HG03064 (cell line): ENCODE data around the gene CLDN4.
"Not testable (repeated sequence)": the region's sequence is repeated elsewhere in the genome, so short reads cannot be mapped to it uniquely, and the experiment has no call there.

Experiments
- ATAC-seq: cut with Tn5 transposase; IDR thresholded peaks from one replicate; pipeline ENCODE4 v1.9.1; 2021; ENCODE audit warnings: low read depth; ENCODE audit not compliant: unreplicated experiment

The CLDN4 gene

GRCh38 chr7:73823257-73823656 lies 7.5 kb upstream of the CLDN4 start:
- no peak for ATAC-seq

- no peak for ATAC-seq
Observed at GRCh38 chr7:73823873-73824592, 6.8 kb upstream of the CLDN4 start.

GRCh38 chr7:73824986-73825385 lies 5.8 kb upstream of the CLDN4 start:
- ATAC-seq: no peak

- no peak for ATAC-seq
Observed at GRCh38 chr7:73827567-73828106, 3.2 kb upstream of the CLDN4 start.

- no peak for ATAC-seq
Observed at GRCh38 chr7:73828107-73828803, 2.5 kb upstream of the CLDN4 start.

- ATAC-seq: no peak
Observed at GRCh38 chr7:73828972-73829371, 1.8 kb upstream of the CLDN4 start.

- no peak for ATAC-seq
Observed at GRCh38 chr7:73829505-73829904, 1.3 kb upstream of the CLDN4 start.

- ATAC-seq: no peak
Observed at GRCh38 chr7:73829921-73830680, 695 bp upstream of the CLDN4 start.

- ATAC-seq: no peak
Observed at GRCh38 chr7:73831584-73831833, 713 bp downstream of the CLDN4 start.

GRCh38 chr7:73831834-73832651 lies 1.2 kb downstream of the CLDN4 start:
- ATAC-seq: no peak

- ATAC-seq: no peak
Observed at GRCh38 chr7:73832806-73833205, 2.0 kb downstream of the CLDN4 start.

- ATAC-seq: no peak
Observed at GRCh38 chr7:73833251-73833919, 2.6 kb downstream of the CLDN4 start.

- no peak for ATAC-seq
Observed at GRCh38 chr7:73834626-73835191, 3.9 kb downstream of the CLDN4 start.

GRCh38 chr7:73837167-73837566 lies 6.4 kb downstream of the CLDN4 start:
- not testable (repeated sequence) for ATAC-seq

- ATAC-seq: no peak
Observed at GRCh38 chr7:73838642-73839041, 7.8 kb downstream of the CLDN4 start.

GRCh38 chr7:73839290-73839689 lies 8.5 kb downstream of the CLDN4 start:
- no peak for ATAC-seq

- ATAC-seq: no peak
Observed at GRCh38 chr7:73839743-73840714, 9.2 kb downstream of the CLDN4 start.

GRCh38 chr7:73840715-73841379 lies 10.1 kb downstream of the CLDN4 start:
- ATAC-seq: no peak
